GM21825 (cell line): ENCODE measurements around the gene ORAI3.

Experiments
- ATAC-seq: cut with Tn5 transposase; IDR thresholded peaks from one replicate; pipeline ENCODE4 v1.9.1; 2021; ENCODE audit warnings: mild to moderate bottlenecking, moderate library complexity; ENCODE audit not compliant: unreplicated experiment

Gene ORAI3

DNA sequence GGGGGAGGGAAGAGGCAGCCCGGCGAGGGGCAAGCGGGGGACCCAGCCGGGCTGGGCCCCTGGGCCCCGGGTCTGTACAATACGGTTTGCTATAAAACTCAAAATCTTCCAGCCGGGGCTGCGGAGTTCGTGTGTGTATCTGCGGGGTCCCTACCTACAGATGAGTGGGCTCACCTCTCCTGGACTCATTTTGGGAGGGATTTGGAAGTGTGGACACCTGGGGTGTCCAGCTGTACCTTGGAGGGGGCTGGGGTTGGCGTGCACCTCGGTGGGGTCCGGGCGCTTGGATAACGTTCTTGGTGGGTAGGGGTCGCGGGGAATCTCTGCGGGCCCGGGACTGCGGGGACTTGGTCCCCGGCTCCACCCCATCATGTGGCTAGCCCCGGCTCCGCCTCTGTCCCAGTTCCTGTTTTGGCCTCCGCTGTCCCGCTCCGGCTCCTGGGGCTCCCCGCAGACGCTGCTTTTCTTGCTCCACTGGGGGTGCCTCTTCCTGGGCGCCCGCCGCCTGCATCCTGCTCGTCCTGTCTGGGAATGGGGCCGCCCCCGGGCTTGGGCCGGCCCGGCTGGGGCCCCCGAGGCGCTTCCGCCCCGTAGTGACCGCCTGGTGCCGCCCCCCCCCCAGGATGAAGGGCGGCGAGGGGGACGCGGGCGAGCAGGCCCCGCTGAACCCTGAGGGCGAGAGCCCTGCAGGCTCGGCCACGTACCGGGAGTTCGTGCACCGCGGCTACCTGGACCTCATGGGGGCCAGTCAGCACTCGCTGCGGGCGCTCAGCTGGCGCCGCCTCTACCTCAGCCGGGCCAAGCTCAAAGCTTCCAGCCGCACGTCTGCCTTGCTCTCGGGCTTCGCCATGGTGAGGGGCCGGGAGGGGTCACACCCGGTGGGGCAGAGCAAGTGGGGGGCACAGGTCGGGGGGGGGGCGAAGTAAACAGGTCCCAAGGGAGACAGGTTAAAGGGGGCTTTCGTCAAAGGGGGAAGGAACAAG lies at the start of gene ORAI3:
TSS of gene ORAI3 (plus strand) at position 402 of the 983 bp plus-strand sequence. CDS start at position 624, 222 bp downstream.
- ATAC-seq: peak; percentile 55

GRCh38 chr16:30899794-30900193 lies 49.1 kb upstream of the ORAI3 start:
- ATAC-seq: no peak

- ATAC-seq: no peak
Measured at GRCh38 chr16:30900588-30900987, 48.3 kb upstream of the ORAI3 start.

DNA sequence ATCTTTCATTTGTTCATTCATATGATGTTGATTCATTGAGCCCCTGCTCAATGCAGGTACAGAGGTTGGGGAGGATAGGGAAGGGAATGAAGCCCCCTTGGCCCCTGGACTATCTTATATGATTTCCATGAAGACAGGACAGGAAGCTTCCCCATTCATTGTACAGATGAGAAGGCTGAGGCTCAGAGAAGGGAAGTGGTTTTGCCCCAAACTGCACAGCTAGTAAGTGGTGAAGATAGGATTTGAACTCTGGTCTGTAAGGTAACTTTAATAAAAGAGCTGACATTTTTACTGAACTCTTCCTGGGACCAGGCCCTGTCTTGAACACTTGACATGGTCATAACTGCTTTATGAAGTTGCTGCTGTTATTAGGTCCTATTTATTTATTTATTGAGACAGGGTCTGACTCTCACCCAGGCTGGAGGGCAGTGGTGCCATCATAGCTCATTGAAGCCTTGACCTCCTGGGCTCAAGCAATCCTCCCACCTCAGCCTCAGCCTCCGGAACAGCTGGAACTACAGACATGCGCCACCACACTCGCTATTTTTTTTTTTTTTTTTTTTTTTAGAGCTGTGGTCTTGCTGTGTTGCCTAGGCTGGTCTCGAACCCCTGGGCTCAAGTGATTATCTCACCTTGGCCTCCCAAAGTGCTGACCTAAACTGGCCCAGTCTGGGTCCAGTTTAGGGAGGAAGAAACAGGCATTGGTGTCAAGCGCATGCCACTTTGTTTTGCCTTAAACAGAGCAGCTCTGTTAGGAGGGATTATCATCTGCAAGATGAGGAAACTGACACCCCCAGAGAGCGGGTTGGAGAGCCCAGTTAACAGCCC lies 47.5 kb upstream of the ORAI3 start:
- ATAC-seq: no peak

DNA sequence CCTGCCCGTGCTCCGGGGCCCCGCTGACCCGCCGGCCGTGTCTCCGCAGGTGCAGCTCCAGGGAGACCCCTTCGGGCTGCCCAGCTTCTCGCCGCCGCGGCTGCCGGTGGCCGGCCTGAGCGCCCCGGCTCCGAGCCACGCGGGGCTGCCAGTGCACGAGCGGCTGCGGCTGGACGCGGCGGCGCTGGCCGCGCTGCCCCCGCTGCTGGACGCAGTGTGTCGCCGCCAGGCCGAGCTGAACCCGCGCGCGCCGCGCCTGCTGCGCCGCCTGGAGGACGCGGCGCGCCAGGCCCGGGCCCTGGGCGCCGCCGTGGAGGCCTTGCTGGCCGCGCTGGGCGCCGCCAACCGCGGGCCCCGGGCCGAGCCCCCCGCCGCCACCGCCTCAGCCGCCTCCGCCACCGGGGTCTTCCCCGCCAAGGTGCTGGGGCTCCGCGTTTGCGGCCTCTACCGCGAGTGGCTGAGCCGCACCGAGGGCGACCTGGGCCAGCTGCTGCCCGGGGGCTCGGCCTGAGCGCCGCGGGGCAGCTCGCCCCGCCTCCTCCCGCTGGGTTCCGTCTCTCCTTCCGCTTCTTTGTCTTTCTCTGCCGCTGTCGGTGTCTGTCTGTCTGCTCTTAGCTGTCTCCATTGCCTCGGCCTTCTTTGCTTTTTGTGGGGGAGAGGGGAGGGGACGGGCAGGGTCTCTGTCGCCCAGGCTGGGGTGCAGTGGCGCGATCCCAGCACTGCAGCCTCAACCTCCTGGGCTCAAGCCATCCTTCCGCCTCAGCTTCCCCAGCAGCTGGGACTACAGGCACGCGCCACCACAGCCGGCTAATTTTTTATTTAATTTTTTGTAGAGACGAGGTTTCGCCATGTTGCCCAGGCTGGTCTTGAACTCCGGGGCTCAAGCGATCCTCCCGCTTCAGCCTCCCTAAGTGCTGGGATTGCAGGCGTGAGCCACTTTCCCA lies 46.6 kb upstream of the ORAI3 start:
- ATAC-seq: no peak

- ATAC-seq: no peak
Measured at GRCh38 chr16:30903002-30903401, 45.9 kb upstream of the ORAI3 start.

GRCh38 chr16:30903596-30903995 lies 45.3 kb upstream of the ORAI3 start:
- no peak for ATAC-seq

DNA sequence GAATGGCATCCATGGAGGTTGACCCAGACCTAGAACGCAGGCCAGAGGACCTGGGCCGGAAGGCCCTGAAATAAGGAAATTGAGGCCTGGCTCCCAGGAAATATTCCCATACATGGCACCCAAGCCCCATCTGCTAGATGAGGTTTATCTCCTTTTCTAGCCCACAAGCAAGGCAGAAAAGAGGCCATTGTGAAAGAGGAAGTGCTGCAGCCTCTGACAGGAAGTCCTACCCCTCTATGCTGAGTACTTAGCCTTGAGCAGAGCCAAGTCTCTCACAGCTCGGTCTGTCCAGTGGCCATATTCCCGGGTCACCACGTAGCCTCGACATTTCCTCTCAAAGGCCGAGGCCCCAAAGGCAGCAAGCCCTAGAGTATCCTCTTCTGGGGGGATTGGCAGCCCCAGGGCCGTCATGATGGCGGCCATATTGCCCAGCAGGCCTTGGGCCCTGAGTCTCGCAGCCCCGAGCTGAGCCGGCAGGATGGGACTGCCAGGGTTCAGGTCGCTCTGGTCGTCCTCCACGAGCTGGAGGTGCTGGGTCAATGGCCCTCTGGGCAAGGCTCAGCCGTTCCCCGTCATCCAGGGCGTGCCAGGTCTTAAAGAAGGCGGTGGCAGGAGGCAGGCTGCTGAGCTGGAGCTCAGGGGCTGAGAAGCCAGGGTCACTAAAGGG lies 44.6 kb upstream of the ORAI3 start:
- ATAC-seq: no peak

GRCh38 chr16:30907064-30907463 lies 41.8 kb upstream of the ORAI3 start:
- ATAC-seq: no peak

DNA sequence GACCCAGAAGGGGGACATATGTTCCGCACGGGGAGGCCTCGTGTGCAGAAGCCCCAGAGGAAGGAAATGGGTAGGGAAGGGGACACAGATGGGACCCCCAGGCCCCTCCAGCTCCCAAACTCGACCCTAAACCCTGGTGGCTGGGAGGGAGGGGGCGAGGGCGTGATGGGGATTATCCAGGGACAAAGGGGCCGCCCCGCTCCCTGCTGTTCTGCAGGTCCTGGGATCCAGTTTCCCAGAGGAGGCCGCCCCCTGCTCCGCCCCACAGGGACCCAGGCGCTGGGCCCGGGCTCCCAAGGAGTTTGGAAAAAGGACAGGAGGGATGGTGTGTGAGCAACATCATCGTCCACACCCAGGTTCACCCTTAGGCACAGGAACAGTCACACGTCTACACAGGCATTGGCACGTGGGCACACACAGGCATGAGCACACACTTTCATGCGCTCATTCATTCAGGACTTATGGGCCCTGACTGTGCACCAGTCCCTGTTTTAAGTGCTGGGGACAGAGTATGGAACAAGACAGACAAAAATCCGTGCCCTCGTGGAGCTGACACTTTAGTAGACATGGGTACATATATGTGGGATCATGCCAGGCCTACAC lies 38.3 kb upstream of the ORAI3 start:
- ATAC-seq: no peak

DNA sequence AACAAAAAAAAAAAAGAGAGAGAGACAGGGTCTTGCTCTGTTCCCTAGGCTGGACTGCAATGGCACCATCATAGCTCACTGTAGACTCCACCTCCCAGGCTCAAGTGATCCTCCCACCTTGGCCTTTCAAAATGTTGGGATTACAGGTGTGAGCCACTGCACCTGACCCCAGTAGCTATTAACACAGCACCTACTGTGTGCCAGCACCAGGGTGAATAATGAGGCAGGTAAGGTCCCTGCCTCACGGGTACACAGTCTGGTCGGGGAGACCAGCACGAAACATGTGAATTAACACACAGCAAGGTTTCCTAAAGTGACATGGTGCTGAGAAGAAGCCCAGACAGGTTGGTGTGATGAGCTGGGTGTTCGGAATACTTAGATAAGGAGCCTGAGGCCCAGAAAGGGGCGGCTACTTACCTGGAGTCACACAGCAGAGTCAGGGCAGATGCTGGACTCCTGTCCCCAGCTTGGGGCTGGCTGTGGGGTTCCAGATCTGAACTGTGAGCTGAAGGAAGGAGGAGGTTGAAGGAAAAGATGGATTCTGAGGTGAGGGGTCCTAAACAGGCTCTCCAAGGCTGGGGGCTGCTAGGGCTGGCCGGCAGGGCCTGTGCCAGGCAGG lies 36.0 kb upstream of the ORAI3 start:
- ATAC-seq: no peak

DNA sequence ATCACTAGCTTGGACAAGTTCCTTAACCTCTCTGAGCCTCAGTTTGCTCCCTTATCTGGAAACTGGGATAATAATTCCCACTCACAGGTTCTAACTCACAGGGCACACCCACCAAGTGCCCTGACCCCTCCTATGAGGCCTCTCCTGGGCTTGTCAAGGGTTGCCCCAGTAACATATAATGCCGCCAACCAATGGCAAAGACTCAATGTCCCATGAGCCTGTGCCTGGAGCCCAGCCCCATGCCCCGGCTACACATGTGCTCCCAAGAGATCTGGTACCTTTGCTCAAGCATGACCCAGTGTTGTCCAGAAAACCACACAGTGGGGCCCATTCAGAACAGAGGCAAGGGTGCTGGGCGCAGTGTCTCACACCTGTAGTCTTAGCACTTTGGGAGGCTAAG lies 34.0 kb upstream of the ORAI3 start:
- ATAC-seq: no peak

DNA sequence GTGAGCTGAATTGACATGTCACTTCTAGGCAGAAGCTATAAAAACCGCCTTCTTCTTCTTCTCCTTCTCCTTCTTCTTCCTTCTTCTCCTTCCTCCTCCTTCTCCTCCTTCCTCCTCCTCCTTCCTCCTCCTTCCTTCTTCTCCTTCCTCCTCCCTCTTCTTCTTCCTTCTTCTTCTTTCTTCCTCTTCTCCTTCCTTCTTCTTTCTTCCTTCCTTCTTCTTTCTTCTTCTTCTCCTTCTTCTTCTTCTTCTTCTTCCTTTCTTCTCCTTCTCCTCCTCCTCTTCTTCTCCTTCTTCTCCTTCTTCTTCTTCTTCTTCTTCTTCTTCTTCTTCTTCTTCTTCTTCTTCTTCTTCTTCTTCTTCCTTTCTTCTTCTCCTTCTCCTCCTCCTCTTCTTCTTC lies 30.3 kb upstream of the ORAI3 start:
- no peak for ATAC-seq

DNA sequence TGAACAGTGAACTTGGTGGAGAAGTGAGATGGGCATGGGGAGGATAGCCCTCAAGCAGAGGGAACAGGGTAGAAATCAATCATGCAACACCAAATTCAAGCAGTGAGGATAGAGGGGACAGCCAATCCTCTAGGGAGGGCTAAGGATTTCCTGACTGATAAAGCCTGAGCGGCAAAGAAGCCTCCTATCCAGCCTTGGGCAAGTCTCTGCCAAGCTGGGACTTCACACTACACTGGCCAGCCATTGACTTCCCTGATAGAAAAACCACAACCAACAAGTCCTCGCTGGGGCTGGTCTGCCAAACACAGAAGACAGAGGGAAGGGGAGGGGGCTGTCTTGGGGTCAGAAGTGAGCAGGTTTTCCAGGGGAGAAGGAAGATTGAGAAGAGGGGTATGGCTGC lies 28.0 kb upstream of the ORAI3 start:
- no peak for ATAC-seq

DNA sequence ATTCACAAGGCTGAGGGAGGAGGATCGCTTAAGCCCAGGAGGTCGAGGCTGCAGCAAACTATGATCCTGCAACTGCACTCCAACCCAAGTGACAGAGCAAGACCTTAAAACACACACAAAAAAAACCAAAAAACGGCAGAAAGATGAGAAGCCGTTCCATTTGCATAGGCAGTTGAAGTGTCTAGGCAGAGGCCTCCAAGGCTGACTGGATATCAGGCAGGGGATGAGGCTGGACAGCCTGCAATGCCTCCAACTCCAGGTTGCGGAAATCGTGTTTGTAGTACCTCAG lies 27.5 kb upstream of the ORAI3 start:
- no peak for ATAC-seq

DNA sequence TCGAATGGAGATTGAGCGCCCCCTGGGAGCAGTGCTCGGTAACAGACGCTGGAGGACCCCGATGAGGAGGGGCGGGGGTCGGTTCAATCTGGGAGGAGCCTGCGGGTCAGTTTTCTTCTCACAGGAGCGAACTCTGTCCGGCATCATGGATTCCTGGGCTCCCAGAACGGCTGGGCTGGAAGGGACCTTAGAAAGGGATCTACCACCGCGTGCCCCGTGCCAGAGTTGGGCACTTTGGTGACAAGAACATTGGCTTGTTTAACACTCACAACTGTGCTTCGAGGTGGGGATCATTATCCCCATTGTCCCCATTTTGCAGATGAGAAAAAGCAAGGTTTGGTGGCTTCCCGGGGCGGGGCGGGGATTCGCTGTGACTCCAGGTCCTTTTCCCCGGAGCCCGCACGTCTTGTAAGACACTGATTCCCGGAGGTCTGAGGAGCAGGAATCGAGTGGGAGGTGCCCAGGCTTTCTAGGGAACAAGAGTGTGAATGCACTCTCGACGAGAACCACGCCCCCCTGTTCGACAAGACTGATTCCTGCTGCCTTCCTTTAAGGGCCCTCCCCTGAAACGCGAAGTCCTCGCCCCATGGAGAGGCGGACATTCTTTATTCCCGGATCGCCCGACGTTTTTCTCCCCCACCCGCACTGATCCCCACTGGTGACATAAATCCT lies 27.0 kb upstream of the ORAI3 start:
- no peak for ATAC-seq

GRCh38 chr16:30922420-30922959 lies 26.4 kb upstream of the ORAI3 start:
- peak; percentile 64 for ATAC-seq

GRCh38 chr16:30922960-30923535 lies 25.8 kb upstream of the ORAI3 start:
- peak; percentile 64 for ATAC-seq
